DND-41 (cell line): ENCODE results near the gene OR2T2.
"Not testable (repeated sequence)": the region's sequence is repeated elsewhere in the genome, so short reads cannot be mapped to it uniquely, and the experiment has no call there.

Experiments used
- CTCF ChIP-seq: IDR thresholded peaks from 2 replicates; pipeline ENCODE4 v1.5.1; 2012; ENCODE audit warnings: borderline replicate concordance, low read length, moderate library complexity, mild to moderate bottlenecking; ENCODE audit not compliant: poor library complexity, severe bottlenecking; ENCODE audit errors: extremely low read depth
- EZH2 ChIP-seq: IDR thresholded peaks from 3 replicates; pipeline ENCODE4 v1.6.1; 2012; ENCODE audit warnings: borderline replicate concordance, low read depth, mild to moderate bottlenecking, moderate library complexity, low read length, inconsistent platforms; ENCODE audit not compliant: severe bottlenecking

GRCh38 chr1:248449821-248450465 is 4.5 kb downstream of the OR2T2 start:
- not testable (repeated sequence) for TF ChIP-seq CTCF, EZH2
